Fibroblast of peridontal ligament (primary cell): ENCODE measurements around the gene XPNPEP2.

Experiments used
- DNase-seq: peaks from one replicate; pipeline ENCODE4 v3.0.0-alpha.2; 2010; ENCODE audit errors: extremely low read depth

XPNPEP2 gene

DNA sequence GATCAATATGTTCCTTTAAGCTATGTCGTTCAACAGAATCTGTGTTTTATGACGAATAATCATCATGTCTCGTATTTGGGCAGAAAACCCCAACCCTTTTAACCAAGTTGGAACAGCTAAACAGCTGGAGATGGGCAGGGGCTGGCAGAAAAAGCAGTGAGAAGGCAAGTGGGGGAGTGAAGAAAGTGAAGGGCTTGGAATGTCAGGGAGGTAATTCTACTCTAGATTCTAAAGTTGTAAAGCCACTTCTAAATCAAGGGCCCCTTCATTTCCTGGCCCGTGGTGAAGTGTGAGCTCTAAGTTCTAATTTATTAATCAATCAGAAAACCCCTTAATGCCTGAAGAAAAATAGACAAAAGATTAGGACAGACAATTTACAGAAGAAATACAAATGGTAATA, 61.4 kb downstream of the XPNPEP2 start:
- no peak for DNase-seq

DNA sequence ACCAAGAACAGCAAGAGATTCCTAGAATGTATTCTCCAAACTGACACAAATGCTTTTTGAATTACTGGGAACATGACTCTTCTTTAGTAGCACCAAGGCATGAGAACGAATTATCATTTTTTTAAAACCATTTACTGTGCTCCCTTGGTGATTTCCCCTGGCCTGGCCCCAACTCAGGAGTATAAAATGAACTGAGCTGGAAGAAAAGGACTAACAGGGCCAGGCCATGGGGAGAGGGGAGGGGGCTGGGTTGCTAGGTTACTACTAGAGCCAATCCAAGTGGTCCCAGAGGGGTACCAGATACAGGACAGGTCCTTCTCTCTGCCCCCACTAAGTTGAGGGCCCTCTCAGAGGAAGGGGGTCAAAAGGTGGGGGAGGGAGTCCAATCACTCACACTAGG, 64.1 kb downstream of the XPNPEP2 start:
- peak; percentile 1 for DNase-seq

DNA sequence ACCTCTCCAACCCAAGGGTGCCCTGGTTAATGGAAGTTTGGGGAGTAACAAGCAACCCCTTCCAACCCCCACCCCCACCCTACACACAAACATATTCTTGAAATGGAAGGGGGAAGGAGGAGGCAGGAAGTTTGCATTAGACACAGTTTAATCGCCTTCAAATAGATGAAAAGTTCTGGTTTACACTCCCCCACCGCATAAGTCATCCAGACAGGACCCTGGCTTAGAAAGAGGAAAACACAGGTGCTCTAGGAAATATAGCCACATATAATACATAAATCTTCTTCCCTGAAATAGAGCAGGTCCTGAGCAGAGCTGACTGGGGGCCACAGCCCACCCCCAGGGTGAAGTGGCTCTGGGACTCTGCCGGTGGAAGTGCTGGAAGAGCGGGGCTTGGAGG, 66.0 kb downstream of the XPNPEP2 start:
- no peak for DNase-seq

DNA sequence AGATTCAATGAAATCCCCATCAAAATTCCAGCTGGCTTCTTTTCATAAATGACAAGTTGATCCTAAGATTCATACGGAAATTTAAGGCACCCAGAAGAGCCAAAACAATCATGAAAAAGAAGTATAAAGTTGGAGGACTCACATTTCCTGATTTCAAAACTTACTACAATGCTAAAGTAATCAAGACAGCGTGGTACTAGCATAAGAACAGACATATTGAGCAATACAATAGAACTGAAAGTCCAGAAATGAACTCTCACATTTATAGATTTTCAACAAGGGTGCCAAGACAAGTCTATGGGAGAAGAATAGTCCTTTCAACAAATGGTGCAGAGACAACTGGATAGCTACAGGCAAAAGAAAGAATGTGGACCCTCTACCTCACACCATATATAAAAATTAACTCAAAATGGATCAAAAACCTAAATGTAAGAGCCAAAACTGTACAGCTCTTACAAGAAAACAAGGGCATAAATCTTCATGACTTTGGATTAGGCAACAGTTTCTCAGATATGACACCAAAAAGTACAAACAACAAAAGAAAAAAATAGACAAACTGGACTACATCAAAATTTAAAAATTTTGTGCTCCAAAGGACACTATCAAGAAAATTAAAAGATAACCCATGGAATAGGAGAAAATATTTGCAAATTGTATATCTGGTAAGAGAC, 69.5 kb downstream of the XPNPEP2 start:
- DNase-seq: peak; percentile 52

DNA sequence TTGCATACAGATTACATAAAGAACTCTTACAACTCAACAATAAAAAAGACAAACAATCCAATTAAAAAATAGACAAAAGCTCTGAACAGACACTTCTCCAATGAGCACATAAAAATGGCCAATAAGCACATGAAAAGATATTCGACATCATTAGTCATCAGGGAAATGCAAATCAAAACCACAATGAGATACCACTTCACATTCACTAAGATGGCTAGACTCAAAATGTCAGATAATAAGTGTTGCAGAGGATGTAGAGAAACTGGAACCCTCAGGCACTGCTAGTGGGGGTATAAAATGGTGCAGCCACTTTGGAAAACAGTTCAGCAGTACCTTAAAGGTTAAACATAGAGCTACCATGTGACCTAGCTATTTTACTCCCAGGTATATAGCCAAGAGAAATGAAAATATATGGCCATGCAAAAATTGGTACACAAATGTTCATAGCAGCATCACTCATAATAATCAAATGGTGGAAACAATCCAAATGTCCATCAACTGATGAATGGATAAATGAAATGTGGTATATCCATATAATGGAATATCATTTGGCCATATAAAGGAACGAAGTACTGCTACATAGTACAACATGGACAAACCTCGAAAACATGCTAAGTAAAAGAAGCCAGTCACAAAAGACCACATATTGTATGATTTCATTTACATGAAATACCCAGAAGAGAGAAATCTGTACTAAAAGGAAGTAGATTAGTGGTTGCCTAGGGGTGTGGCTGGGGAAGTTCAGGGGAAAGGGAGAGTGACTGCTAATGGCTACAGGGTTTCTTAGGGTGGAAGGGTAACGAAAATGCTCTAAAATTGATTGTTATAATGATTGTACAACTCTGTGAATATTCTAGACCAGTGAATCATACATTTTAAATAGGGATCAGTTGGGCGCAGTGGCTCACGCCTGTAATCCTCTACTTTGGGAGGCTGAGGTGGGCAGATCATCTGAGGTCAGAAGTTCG, 70.3 kb downstream of the XPNPEP2 start:
- no peak for DNase-seq

DNA sequence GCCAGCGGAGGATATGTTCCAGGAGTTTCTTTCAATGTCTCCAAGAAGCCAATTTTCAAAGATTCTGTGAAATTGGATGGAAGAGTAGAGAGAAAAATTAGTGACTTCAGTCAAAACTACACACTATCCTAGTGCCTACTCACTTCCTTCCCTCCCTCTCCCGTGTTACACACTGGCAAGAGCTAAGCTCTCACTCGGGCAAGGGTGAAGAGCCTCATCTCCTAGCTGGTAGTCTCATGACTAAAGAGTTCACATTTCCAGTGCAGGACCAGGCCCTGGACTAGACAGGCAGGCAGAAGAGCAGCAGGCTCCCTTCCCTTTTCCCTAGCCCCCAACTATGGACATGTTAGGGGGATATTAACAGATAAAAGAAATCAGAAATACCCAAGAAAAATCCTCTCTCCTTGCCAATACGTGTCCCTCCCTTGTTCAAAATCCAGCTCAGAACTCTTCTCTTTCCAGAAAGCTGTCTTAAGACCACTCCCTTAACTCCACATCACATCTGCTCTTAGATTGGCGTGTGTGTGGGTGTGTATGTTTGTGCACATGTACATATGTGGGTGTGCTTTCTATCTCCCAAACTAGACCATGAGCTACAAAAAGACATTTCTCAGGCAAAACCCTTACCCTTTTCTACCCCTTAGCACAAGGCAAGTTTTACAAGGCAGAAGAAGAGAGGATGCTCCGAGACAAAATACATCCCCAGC, 75.0 kb downstream of the XPNPEP2 start:
- no peak for DNase-seq

DNA sequence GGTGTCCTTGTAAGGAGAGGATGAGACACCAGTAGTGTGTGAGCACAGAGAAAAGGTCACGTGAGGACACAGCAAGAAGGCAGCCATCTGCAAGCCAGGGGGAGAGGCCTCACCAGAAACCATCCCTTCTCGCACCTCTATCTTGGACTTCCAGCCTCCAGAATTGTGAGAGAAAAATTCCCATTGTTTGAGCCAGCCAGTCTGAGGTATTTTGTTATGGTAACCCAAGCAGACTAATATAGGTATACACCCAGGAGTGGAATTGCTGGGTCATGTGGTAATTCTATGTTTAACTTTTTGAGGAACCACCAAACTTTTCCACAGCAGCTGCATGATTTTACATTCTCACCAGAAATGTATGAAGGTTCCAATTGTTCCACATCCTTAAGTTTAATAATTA, 79.3 kb downstream of the XPNPEP2 start:
- DNase-seq: no peak
